DOHH2 (cell line): Measurements from ENCODE around the gene CD96.

Experiments
- H3F3A ChIP-seq: fragments of 200-600 bp; sonication (generic), shearing (Covaris generic); 2 replicates; pipeline ENCODE4 v1.6.0; 2016; ENCODE audit warnings: antibody characterized with exemption, mild to moderate bottlenecking; ENCODE audit not compliant: control insufficient read depth, insufficient read depth
- H3K27ac ChIP-seq: fragments of 200-600 bp; sonication (generic); 2 replicates; pipeline ENCODE4 v1.5.1; 2014; ENCODE audit warnings: low read depth, mild to moderate bottlenecking, low read length, moderate library complexity
- H3K27me3 ChIP-seq: fragments of 200-600 bp; sonication (generic); 2 replicates; pipeline ENCODE4 v1.6.1; 2014; ENCODE audit warnings: mild to moderate bottlenecking, low read length, mixed read lengths; ENCODE audit not compliant: control insufficient read depth
- H3K36me3 ChIP-seq: fragments of 200-600 bp; sonication (generic); 2 replicates; pipeline ENCODE4 v1.6.1; 2014; ENCODE audit warnings: mild to moderate bottlenecking, low read length, moderate library complexity, mixed read lengths; ENCODE audit not compliant: control insufficient read depth
- H3K4me1 ChIP-seq: fragments of 200-600 bp; sonication (generic); 2 replicates; pipeline ENCODE4 v1.6.1; 2014; ENCODE audit warnings: mild to moderate bottlenecking, low read length, mixed read lengths; ENCODE audit not compliant: control insufficient read depth
- H3K4me2 ChIP-seq: fragments of 200-600 bp; sonication (generic); 2 replicates; pipeline ENCODE4 v1.6.0; 2014; ENCODE audit warnings: mild to moderate bottlenecking, low read length, moderate library complexity
- H3K4me3 ChIP-seq: fragments of 200-600 bp; sonication (generic); 2 replicates; pipeline ENCODE4 v1.5.1; 2014; ENCODE audit warnings: mild to moderate bottlenecking, low read length, mixed read lengths
- H3K79me2 ChIP-seq: fragments of 200-600 bp; sonication (generic); 2 replicates; pipeline ENCODE4 v1.6.1; 2014; ENCODE audit warnings: mild to moderate bottlenecking, low read length, mixed read lengths; ENCODE audit not compliant: control insufficient read depth
- H3K9me2 ChIP-seq: fragments of 200-600 bp; sonication (generic); replicated peaks from 2 replicates; pipeline ENCODE4 v1.6.1; 2014; ENCODE audit warnings: mild to moderate bottlenecking, low read length, mixed read lengths; ENCODE audit not compliant: control insufficient read depth
- H3K9me3 ChIP-seq: fragments of 200-600 bp; sonication (generic); 2 replicates; pipeline ENCODE4 v1.6.1; 2014; ENCODE audit warnings: antibody characterized with exemption, low read length, mixed read lengths; ENCODE audit not compliant: control insufficient read depth, insufficient read depth
- H4K20me1 ChIP-seq: fragments of 200-600 bp; sonication (generic); 2 replicates; pipeline ENCODE4 v1.6.0; 2014; ENCODE audit warnings: low read depth, mild to moderate bottlenecking, antibody characterized with exemption, low read length, moderate library complexity; ENCODE audit not compliant: control insufficient read depth, insufficient read depth
- CTCF ChIP-seq: fragments of 200-600 bp; sonication (generic); IDR thresholded peaks from one replicate; pipeline ENCODE4 v1.5.1; 2014; ENCODE audit warnings: antibody characterized with exemption, mild to moderate bottlenecking, low read depth, low read length; ENCODE audit not compliant: poor library complexity, severe bottlenecking
- EZH2phosphoT487 ChIP-seq: fragments of 200-600 bp; sonication (generic); IDR thresholded peaks from 2 replicates; pipeline ENCODE4 v1.6.1; 2017; ENCODE audit warnings: borderline replicate concordance, mild to moderate bottlenecking, antibody characterized with exemption, low read length, moderate library complexity, mixed read lengths

The CD96 gene

GRCh38 chr3:111498022-111498421 is 44.0 kb upstream of the CD96 start:
- Histone ChIP-seq H3K4me3 (no peak overlapping the region), H3K4me2 (no peak overlapping the region), H3K27ac (no peak overlapping the region), H3K9me2 (no peaks in the 10 kb centered on the region), H3K4me1 (no peaks in the 10 kb centered on the region), H3K9me3 (no peaks in the 10 kb centered on the region), H3F3A (no peaks in the 10 kb centered on the region), H3K79me2 (no peaks in the 10 kb centered on the region), H4K20me1 (no peaks in the 10 kb centered on the region), H3K36me3 (no peaks in the 10 kb centered on the region), H3K27me3 (no peaks in the 10 kb centered on the region)
- TF ChIP-seq CTCF (no peak), EZH2phosphoT487 (no peak)

- no peaks in the 10 kb centered on the region for H3K9me3 ChIP-seq
- H3K27me3 ChIP-seq, result no peaks in the 10 kb centered on the region
- no peaks in the 10 kb centered on the region for H3F3A ChIP-seq
- no peaks in the 10 kb centered on the region for H3K79me2 ChIP-seq
- no peaks in the 10 kb centered on the region for H3K4me1 ChIP-seq
- no peak overlapping the region for H3K4me2 ChIP-seq
- TF ChIP-seq EZH2phosphoT487 (no peak), CTCF (no peak)
- no peak overlapping the region for H3K4me3 ChIP-seq
- no peak overlapping the region for H3K27ac ChIP-seq
- H3K9me2 ChIP-seq, result no peaks in the 10 kb centered on the region
- H3K36me3 ChIP-seq, result no peaks in the 10 kb centered on the region
- H4K20me1 ChIP-seq, result no peaks in the 10 kb centered on the region
Measured at GRCh38 chr3:111506435-111506834, 35.6 kb upstream of the CD96 start.

- H3K4me2 ChIP-seq, result no peak overlapping the region
- no peaks in the 10 kb centered on the region; the same call in 1 of the 2 replicates for H3K9me2 ChIP-seq
- no peak overlapping the region for H3K27ac ChIP-seq
- no peaks in the 10 kb centered on the region for H3K9me3 ChIP-seq
- no peak overlapping the region for H3K4me3 ChIP-seq
- no peaks in the 10 kb centered on the region for H4K20me1 ChIP-seq
- no peak for TF ChIP-seq CTCF
- no peak for TF ChIP-seq EZH2phosphoT487
- H3K36me3 ChIP-seq, result no peaks in the 10 kb centered on the region
- H3F3A ChIP-seq, result no peaks in the 10 kb centered on the region
- H3K79me2 ChIP-seq, result no peaks in the 10 kb centered on the region
- H3K27me3 ChIP-seq, result no peaks in the 10 kb centered on the region
- H3K4me1 ChIP-seq, result no peaks in the 10 kb centered on the region
Measured at GRCh38 chr3:111509308-111509707, 32.7 kb upstream of the CD96 start.

- Histone ChIP-seq H3K9me2 (no peaks in the 10 kb centered on the region; the same call in 1 of the 2 replicates), H3K9me3 (no peaks in the 10 kb centered on the region), H3F3A (no peaks in the 10 kb centered on the region), H3K4me2 (no peak overlapping the region), H3K79me2 (no peaks in the 10 kb centered on the region), H3K27ac (no peak overlapping the region), H3K27me3 (no peaks in the 10 kb centered on the region), H3K36me3 (no peaks in the 10 kb centered on the region), H4K20me1 (no peaks in the 10 kb centered on the region), H3K4me3 (no peak overlapping the region), H3K4me1 (no peaks in the 10 kb centered on the region)
- no peak for TF ChIP-seq CTCF
- no peak for TF ChIP-seq EZH2phosphoT487
Measured at GRCh38 chr3:111517801-111518200, 24.2 kb upstream of the CD96 start.
